GM12878 (cell line): ENCODE measurements around the gene ZFC3H1. TPM values are rescaled to one million over a fixed set of nuclear protein-coding genes. Genes with fewer than 3 reads are reported as not detected.

Source experiments
- BACH1 ChIP-seq: fragments of 450-650 bp; IDR thresholded peaks from 2 replicates; pipeline ENCODE4 v1.6.1; 2017; ENCODE audit warnings: mild to moderate bottlenecking, borderline replicate concordance
- CBX5 ChIP-seq: sonication (generic); IDR thresholded peaks from 2 replicates; pipeline ENCODE4 v1.6.1; 2016; ENCODE audit warnings: low read depth, moderate library complexity, mild to moderate bottlenecking, inconsistent platforms
- KAT2A ChIP-seq: conservative IDR thresholded peaks from 2 replicates; pipeline ENCODE4 v1.6.1; 2011; ENCODE audit warnings: low read depth, low read length; ENCODE audit not compliant: control insufficient read depth
- NFYB ChIP-seq: IDR thresholded peaks from 2 replicates; pipeline ENCODE4 v1.6.1; 2011; ENCODE audit warnings: low read depth, mild to moderate bottlenecking, low read length, improper control_type of control experiment, moderate library complexity; ENCODE audit not compliant: insufficient read depth
- RB1 ChIP-seq: fragments of 450-650 bp; formaldehyde crosslinking; IDR thresholded peaks from 2 replicates; pipeline ENCODE4 v1.6.1; 2017; ENCODE audit warnings: mild to moderate bottlenecking, borderline replicate concordance
- SMARCA5 ChIP-seq: fragments of 450-650 bp; IDR thresholded peaks from 2 replicates; pipeline ENCODE4 v1.6.1; 2017; ENCODE audit warnings: mild to moderate bottlenecking
- SUPT20H ChIP-seq: IDR thresholded peaks from 2 replicates; pipeline ENCODE4 v1.6.1; 2011; ENCODE audit warnings: low read depth, mild to moderate bottlenecking, low read length, moderate library complexity, borderline replicate concordance; ENCODE audit not compliant: control insufficient read depth
- TCF7 ChIP-seq: IDR thresholded peaks from 2 replicates; pipeline ENCODE4 v1.6.1; 2014; ENCODE audit warnings: antibody characterized with exemption, borderline replicate concordance
- ZNF207 ChIP-seq: fragments of 450-650 bp; IDR thresholded peaks from 2 replicates; pipeline ENCODE4 v1.6.1; 2014; ENCODE audit warnings: antibody characterized with exemption, mild to moderate bottlenecking, borderline replicate concordance
- polyA plus RNA-seq, 11 experiments: library from polyadenylated mRNA; depleted of rRNA in 4 of 11; unstranded in 6 of 11; stranded (reverse) in 5 of 11; fragments of >200 nt; fragmentation: Nextera tagmentation in 4 of 11; fragmentation: Illumina TruSeq in 1 of 11; extraction: Ambion mirVana in 4 of 11; extraction: Trizol in 1 of 11; gene quantifications; 1 replicate in 1 of 11; 2 replicates in 10 of 11; pipeline versions ENCODE4 v1.2.1 to v1.2.3, GENCODE V29; 2011 to 2016; ENCODE audit warnings: inconsistent platforms in 2 of 11, missing spikeins in 2 of 11, low read depth in 1 of 11
- total RNA-seq, 4 experiments: library from RNA; depleted of rRNA in 3 of 4; stranded (reverse); fragments of >200 nt in 3 of 4; fragmentation: Illumina TruSeq in 1 of 4; extraction: Trizol in 1 of 4; gene quantifications; 2 replicates each; pipeline versions ENCODE4 v1.2.1 to v1.2.3, GENCODE V29; 2013 to 2021
- TF ChIP-seq, protein P1 (sequence below): fragments of 150-350 bp; IDR thresholded peaks from 2 replicates; pipeline ENCODE4 v1.6.1; 2016; ENCODE audit warnings: low read depth, low read length
- TF ChIP-seq, protein P2 (sequence below): fragments of 450-650 bp; IDR thresholded peaks from 2 replicates; pipeline ENCODE4 v1.6.1; 2017; ENCODE audit warnings: mild to moderate bottlenecking

ZFC3H1 gene
- total and polyA plus RNA-seq, 10 of the 15 experiments (the other 5 are each of a cell fraction or from before 2014, with no cell fraction given): 11.2 to 88.7 (median 25.9) TPM

DNA sequence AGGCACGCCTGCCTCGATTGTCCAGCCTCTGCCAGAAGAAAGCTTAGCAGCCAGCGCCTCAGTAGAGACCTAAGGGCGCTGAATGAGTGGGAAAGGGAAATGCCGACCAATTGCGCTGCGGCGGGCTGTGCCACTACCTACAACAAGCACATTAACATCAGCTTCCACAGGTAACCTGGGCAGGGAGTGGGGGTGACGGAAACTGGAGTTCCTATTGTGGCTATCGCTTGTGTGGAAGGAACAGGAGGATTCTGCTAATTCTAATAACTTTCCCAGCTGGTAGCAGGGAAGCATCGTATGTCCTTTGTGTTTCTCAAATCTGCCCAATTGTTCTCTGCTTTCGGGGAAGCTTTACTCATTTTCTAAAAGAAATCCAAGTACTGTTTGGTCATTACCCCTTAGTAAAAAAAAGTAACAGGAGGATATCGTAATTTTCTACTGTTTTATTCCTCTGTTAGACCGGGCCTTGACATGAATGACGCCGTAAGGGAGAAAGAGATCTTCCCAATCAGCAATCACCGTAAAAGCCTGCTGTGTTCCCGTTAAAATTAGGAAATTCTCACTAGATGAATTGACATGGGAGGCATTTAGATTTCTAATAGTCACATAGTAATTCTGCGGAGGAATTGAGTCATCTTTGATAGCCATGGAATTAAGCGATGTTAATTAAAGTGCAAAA lies 902 bp upstream of the ZFC3H1 start (continued):
- TF ChIP-seq, protein P1, sequence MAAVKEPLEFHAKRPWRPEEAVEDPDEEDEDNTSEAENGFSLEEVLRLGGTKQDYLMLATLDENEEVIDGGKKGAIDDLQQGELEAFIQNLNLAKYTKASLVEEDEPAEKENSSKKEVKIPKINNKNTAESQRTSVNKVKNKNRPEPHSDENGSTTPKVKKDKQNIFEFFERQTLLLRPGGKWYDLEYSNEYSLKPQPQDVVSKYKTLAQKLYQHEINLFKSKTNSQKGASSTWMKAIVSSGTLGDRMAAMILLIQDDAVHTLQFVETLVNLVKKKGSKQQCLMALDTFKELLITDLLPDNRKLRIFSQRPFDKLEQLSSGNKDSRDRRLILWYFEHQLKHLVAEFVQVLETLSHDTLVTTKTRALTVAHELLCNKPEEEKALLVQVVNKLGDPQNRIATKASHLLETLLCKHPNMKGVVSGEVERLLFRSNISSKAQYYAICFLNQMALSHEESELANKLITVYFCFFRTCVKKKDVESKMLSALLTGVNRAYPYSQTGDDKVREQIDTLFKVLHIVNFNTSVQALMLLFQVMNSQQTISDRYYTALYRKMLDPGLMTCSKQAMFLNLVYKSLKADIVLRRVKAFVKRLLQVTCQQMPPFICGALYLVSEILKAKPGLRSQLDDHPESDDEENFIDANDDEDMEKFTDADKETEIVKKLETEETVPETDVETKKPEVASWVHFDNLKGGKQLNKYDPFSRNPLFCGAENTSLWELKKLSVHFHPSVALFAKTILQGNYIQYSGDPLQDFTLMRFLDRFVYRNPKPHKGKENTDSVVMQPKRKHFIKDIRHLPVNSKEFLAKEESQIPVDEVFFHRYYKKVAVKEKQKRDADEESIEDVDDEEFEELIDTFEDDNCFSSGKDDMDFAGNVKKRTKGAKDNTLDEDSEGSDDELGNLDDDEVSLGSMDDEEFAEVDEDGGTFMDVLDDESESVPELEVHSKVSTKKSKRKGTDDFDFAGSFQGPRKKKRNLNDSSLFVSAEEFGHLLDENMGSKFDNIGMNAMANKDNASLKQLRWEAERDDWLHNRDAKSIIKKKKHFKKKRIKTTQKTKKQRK: no peak
- TF ChIP-seq TCF7: no peak
- TF ChIP-seq RB1: no peak
- 0 out of 2 replicates have a peak, but pooled peaks have one; percentile 15 for TF ChIP-seq BACH1
- TF ChIP-seq ZNF207: no peak
- TF ChIP-seq CBX5: no peak
- TF ChIP-seq, protein P2, sequence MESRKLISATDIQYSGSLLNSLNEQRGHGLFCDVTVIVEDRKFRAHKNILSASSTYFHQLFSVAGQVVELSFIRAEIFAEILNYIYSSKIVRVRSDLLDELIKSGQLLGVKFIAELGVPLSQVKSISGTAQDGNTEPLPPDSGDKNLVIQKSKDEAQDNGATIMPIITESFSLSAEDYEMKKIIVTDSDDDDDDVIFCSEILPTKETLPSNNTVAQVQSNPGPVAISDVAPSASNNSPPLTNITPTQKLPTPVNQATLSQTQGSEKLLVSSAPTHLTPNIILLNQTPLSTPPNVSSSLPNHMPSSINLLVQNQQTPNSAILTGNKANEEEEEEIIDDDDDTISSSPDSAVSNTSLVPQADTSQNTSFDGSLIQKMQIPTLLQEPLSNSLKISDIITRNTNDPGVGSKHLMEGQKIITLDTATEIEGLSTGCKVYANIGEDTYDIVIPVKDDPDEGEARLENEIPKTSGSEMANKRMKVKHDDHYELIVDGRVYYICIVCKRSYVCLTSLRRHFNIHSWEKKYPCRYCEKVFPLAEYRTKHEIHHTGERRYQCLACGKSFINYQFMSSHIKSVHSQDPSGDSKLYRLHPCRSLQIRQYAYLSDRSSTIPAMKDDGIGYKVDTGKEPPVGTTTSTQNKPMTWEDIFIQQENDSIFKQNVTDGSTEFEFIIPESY: no peak
- TF ChIP-seq NFYB: 0 out of 2 replicates have a peak, but pooled peaks have one; percentile 16
- no peak for TF ChIP-seq SUPT20H
- TF ChIP-seq SMARCA5: 0 out of 2 replicates have a peak, but pooled peaks have one; percentile 52
- TF ChIP-seq KAT2A: no peak
